ENCODE results near the gene CDON. TPM values are rescaled to one million over a fixed set of nuclear protein-coding genes. Genes with fewer than 3 reads are reported as not detected.

CDON gene
- total RNA-seq, 2 experiments from 2014 or later = 1.8 to 3.2 TPM

GRCh38 chr11:125950696-125951651, 111.7 kb downstream of the CDON start:
- Mint-ChIP-seq H3K27ac (no peak overlapping the region), H3K36me3 (ENCODE audit: low read depth) (no peaks in the 10 kb centered on the region), H3K4me3 (no peak overlapping the region), H3K27me3 (peaks cover 4% of the 10 kb centered on the region), H3K4me1 (no peaks in the 10 kb centered on the region), H3K9me3 (ENCODE audit: low read depth) (no peaks in the 10 kb centered on the region)
- ATAC-seq (no peak), DNase-seq (no peak)
- POLR2A ChIA-PET = interaction anchor here (0.8 kb wide), 1 partner anchor 133 kb away, joined by 3 read pairs; no protein-coding TSS in a partner anchor
- CTCF ChIA-PET = interaction anchor here (0.8 kb wide), 1 partner anchor 218 kb away, joined by 4 read pairs; no protein-coding TSS in a partner anchor
- intact Hi-C loops (cut with DNase I, micrococcal nuclease) = no loop called here

DNA sequence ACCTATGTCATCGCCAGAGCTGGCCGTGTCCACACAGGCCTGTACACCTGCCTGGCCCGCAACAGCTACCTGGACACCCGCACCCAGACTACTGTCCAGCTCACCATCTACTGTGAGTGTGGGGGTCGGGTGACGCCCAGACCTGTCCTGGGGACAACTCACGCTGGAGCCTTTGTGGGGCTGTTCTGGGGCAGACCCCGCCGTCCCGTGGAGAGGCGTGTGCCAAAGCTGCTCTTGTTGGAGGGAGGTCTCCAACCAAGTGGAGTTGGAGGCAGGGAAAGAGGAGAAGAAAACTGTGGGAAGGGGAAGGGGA, 112.5 kb downstream of the CDON start:
- ATAC-seq (no peak), DNase-seq (no peak)
- intact Hi-C loops (cut with DNase I, micrococcal nuclease) = no loop called here
- ChIA-PET CTCF (no interaction called here), POLR2A (interaction anchor here (0.8 kb wide), 1 partner anchor 134 kb away, joined by 3 read pairs; no protein-coding TSS in a partner anchor)
- H3K27me3 Mint-ChIP-seq = peaks cover 4% of the 10 kb centered on the region
- H3K9me3 Mint-ChIP-seq (ENCODE audit: low read depth) = no peaks in the 10 kb centered on the region
- H3K36me3 Mint-ChIP-seq (ENCODE audit: low read depth) = no peaks in the 10 kb centered on the region
- no peak overlapping the region for H3K4me3 Mint-ChIP-seq
- H3K27ac Mint-ChIP-seq = no peak overlapping the region
- no peaks in the 10 kb centered on the region for H3K4me1 Mint-ChIP-seq

GRCh38 chr11:125949271-125950177, 113.1 kb downstream of the CDON start:
- intact Hi-C loops (cut with DNase I, micrococcal nuclease) = no loop called here
- no peak overlapping the region for H3K27ac Mint-ChIP-seq
- no peak overlapping the region for H3K4me3 Mint-ChIP-seq
- no peaks in the 10 kb centered on the region for H3K36me3 Mint-ChIP-seq (ENCODE audit: low read depth)
- ChIA-PET POLR2A (no interaction called here), CTCF (no interaction called here)
- no peak for DNase-seq
- H3K27me3 Mint-ChIP-seq = peaks cover 4% of the 10 kb centered on the region
- H3K9me3 Mint-ChIP-seq (ENCODE audit: low read depth) = no peaks in the 10 kb centered on the region
- H3K4me1 Mint-ChIP-seq = no peaks in the 10 kb centered on the region
- no peak for ATAC-seq

DNA sequence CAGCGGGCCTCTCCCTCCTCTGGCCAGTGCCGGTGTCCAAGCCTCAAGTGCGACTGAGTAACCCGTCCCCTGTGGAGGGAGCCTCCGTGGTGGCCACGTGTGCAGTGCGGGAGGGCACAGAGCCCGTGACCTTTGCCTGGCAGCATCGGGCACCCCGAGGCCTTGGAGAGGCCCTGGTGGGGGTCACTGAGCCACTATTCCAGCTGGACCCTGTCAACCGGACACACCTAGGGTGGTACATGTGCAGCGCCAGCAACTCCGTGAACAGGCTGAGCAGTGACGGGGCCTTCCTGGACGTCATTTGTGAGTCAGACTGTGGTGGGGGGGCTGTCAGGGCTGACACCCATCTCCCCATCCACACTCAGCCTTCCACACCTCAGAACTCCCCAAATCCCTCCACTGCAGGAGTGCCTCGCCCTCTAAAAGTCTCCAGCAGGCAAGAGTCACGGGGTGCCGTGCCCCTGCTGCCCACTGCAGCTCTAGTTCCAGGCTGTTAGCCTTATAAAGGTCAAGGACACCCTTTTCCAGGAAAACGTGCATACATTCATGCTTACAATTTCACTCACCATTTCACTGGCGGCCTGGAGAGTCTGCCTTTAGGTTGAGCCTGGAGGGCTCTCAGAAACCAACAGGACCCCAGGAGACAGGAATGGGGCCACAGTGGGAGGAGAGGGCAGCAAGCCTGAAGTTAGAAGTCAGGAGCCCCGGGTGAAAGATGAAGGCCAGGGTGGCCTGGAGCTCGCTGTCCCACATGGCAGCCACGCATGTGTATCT, 114.2 kb downstream of the CDON start:
- no peak for DNase-seq
- Mint-ChIP-seq H3K36me3 (ENCODE audit: low read depth) (no peaks in the 10 kb centered on the region), H3K4me3 (no peak overlapping the region), H3K9me3 (ENCODE audit: low read depth) (no peaks in the 10 kb centered on the region), H3K27me3 (peaks cover 4% of the 10 kb centered on the region), H3K27ac (no peak overlapping the region), H3K4me1 (no peaks in the 10 kb centered on the region)
- POLR2A ChIA-PET = no interaction called here
- CTCF ChIA-PET = interaction anchor here (0.5 kb wide), 1 partner anchor 271 kb away, joined by 3 read pairs; no protein-coding TSS in a partner anchor
- ATAC-seq = no peak
- intact Hi-C loops (cut with DNase I, micrococcal nuclease) = no loop called here

GRCh38 chr11:125947419-125948277, 115.0 kb downstream of the CDON start:
- POLR2A ChIA-PET = no interaction called here
- ATAC-seq = no peak
- H3K27me3 Mint-ChIP-seq = peaks cover 4% of the 10 kb centered on the region
- intact Hi-C loops (cut with DNase I, micrococcal nuclease) = no loop called here
- H3K27ac Mint-ChIP-seq = no peak overlapping the region
- no peaks in the 10 kb centered on the region for H3K9me3 Mint-ChIP-seq (ENCODE audit: low read depth)
- H3K4me3 Mint-ChIP-seq = no peak overlapping the region
- no peaks in the 10 kb centered on the region for H3K36me3 Mint-ChIP-seq (ENCODE audit: low read depth)
- CTCF ChIA-PET = interaction anchor here (0.5 kb wide), 1 partner anchor 272 kb away, joined by 3 read pairs; no protein-coding TSS in a partner anchor
- no peak for DNase-seq
- no peaks in the 10 kb centered on the region for H3K4me1 Mint-ChIP-seq

- no peak for DNase-seq
- H3K4me1 Mint-ChIP-seq = peaks cover 5% of the 10 kb centered on the region
Measured at GRCh38 chr11:125946712-125947418, 115.8 kb downstream of the CDON start.

DNA sequence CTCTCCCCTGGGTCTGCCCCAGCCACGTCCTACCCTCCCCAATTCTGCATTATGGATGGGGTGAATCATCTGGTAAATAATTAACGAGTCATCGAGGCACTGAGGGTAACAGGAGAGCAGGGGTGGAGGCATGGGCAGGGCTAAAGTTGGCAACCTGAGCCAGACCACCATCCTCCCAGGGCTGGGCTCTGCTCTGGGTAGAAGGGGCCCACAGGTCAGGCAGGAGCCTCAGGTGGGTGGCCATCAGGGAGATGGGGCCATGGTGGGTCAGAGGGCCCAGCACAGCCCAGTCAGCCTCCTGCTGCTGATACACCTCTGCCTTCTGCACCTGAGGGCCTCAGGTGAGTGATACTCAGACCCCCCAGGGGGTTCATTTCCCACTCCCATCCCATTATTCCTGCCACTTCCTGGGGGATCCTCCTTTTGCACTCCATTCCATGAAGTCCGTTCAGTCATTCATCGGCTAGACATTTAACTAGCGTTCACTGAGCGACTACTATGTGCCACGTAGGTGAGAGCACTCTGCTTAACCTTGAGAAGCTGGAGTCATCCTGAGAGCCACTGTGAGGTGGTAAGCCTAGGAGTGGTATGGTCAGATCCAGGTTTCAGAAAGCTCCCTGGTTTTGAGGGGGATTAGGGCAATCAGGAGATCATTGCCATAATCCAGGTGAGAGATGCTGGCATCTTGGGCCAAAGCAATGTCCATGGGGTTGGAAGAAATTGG, 116.7 kb downstream of the CDON start, which contains the start of gene VSIG10L2:
TSS of gene VSIG10L2 (plus strand) at position 248 of the 724 bp plus-strand sequence. CDS start at position 260, 12 bp downstream.
- no peak for ATAC-seq
- Mint-ChIP-seq H3K4me1 (peaks cover 5% of the 10 kb centered on the region), H3K27me3 (no peaks in the 10 kb centered on the region), H3K4me3 (no peak within 1 kb of the TSS), H3K27ac (no peak within 1 kb of the TSS), H3K9me3 (ENCODE audit: low read depth) (no peaks in the 10 kb centered on the region), H3K36me3 (ENCODE audit: low read depth) (no peaks in the 10 kb centered on the region)
- CTCF ChIA-PET = no interaction called here
- DNase-seq = no peak
- POLR2A ChIA-PET = no interaction called here
- intact Hi-C loops (cut with DNase I, micrococcal nuclease) = no loop called here

More at GRCh38 chr11:125946712-125947418, 115.8 kb downstream of the CDON start:
- ChIA-PET CTCF (no interaction called here), POLR2A (no interaction called here)
- Mint-ChIP-seq H3K9me3 (ENCODE audit: low read depth) (no peaks in the 10 kb centered on the region), H3K27me3 (peaks cover 4% of the 10 kb centered on the region), H3K4me3 (no peak overlapping the region), H3K27ac (no peak overlapping the region), H3K36me3 (ENCODE audit: low read depth) (no peaks in the 10 kb centered on the region)
- no peak for ATAC-seq
- intact Hi-C loops (cut with DNase I, micrococcal nuclease) = no loop called here

- Mint-ChIP-seq H3K27ac (no peak overlapping the region), H3K27me3 (no peaks in the 10 kb centered on the region), H3K4me3 (no peak overlapping the region), H3K9me3 (ENCODE audit: low read depth) (no peaks in the 10 kb centered on the region), H3K36me3 (ENCODE audit: low read depth) (no peaks in the 10 kb centered on the region), H3K4me1 (peaks cover 5% of the 10 kb centered on the region)
- no peak for ATAC-seq
- no peak for DNase-seq
- ChIA-PET CTCF (interaction anchor here (0.5 to 4.2 kb wide), 2 partner anchors 194 to 248 kb away, joined by 3 to 25 read pairs; no protein-coding TSS in a partner anchor), POLR2A (no interaction called here)
- intact Hi-C loops (cut with DNase I, micrococcal nuclease) = no loop called here
Measured at GRCh38 chr11:125945011-125945796, 117.5 kb downstream of the CDON start.

DNA sequence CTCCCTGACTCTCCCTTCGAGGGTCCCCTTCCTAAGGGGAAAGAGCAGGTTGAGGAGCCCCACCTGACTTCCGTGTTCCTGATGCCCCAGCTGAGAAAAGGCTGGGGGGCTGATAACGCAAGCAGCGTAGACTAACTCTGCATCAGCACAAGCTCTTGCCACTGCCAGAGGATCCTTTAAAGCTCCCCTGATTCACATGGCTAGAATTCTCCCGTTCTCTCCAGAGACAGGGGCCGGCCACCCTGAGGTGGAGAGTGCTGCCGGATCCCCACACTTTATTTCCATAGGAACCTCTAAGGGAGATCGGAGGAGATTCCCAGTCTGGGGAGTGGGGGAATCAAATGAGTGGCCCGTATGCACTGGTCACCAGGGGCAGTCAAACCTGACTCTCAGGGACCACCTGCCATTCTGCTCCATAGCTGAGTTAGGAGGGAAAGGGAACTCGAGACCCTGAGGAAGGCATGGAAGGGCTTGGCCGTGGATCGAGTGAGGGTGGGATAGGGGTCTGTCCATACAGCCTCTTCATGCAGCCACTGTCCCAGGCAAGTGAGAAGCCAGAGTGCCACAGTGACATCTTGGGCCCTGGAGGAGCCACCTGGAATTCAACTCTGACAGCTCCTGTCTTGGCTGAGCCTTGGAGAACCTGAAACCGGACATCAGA, 118.2 kb downstream of the CDON start:
- peaks cover 5% of the 10 kb centered on the region for H3K4me1 Mint-ChIP-seq
- no peaks in the 10 kb centered on the region for H3K27me3 Mint-ChIP-seq
- intact Hi-C loops (cut with DNase I, micrococcal nuclease) = loop anchor here (5.0 kb wide), 2 partner anchors 173 to 248 kb away; no protein-coding TSS in a partner anchor
- ATAC-seq = no peak
- no peak overlapping the region for H3K27ac Mint-ChIP-seq
- no peak for DNase-seq
- H3K9me3 Mint-ChIP-seq (ENCODE audit: low read depth) = no peaks in the 10 kb centered on the region
- H3K36me3 Mint-ChIP-seq (ENCODE audit: low read depth) = no peaks in the 10 kb centered on the region
- ChIA-PET POLR2A (no interaction called here), CTCF (interaction anchor here (0.5 to 4.2 kb wide), 2 partner anchors 195 to 249 kb away, joined by 3 to 25 read pairs; no protein-coding TSS in a partner anchor)
- H3K4me3 Mint-ChIP-seq = no peak overlapping the region
